DMS79 treated with DMSO at 0.1 percent for 48 hours (cell line): ENCODE results near the gene GALNT18.

ENCODE experiments used
- DNase-seq: peaks from one replicate; lab custom pipeline; 2025; lab: John Stamatoyannopoulos, UW

Gene GALNT18

GRCh38 chr11:11349106-11349825 is 272.5 kb downstream of the GALNT18 start:
- DNase-seq = no peak

GRCh38 chr11:11348303-11348702 is 273.5 kb downstream of the GALNT18 start:
- DNase-seq = no peak

- DNase-seq = peak; percentile 92
These were observed 274.2 kb downstream of the GALNT18 start for GRCh38 chr11:11347592-11347991.

- peak; percentile 97 for DNase-seq
These were observed 275.5 kb downstream of the GALNT18 start for GRCh38 chr11:11346303-11346702.

- DNase-seq = peak; percentile 47
These were observed 276.7 kb downstream of the GALNT18 start for GRCh38 chr11:11345099-11345498.

GRCh38 chr11:11344045-11344444 is 277.8 kb downstream of the GALNT18 start:
- DNase-seq = no peak

GRCh38 chr11:11338304-11338703 is 283.5 kb downstream of the GALNT18 start:
- DNase-seq = no peak

- no peak for DNase-seq
These were observed 285.1 kb downstream of the GALNT18 start for GRCh38 chr11:11336664-11337063.

GRCh38 chr11:11335043-11335442 is 286.8 kb downstream of the GALNT18 start:
- DNase-seq = no peak

GRCh38 chr11:11334607-11335006 is 287.2 kb downstream of the GALNT18 start:
- no peak for DNase-seq

- DNase-seq = no peak
These were observed 289.6 kb downstream of the GALNT18 start for GRCh38 chr11:11332141-11332710.

- DNase-seq = no peak
These were observed 292.6 kb downstream of the GALNT18 start for GRCh38 chr11:11329062-11329806.

- DNase-seq = no peak
These were observed 297.7 kb downstream of the GALNT18 start for GRCh38 chr11:11324090-11324489.

- DNase-seq = no peak
These were observed 299.7 kb downstream of the GALNT18 start for GRCh38 chr11:11322101-11322500.

- DNase-seq = no peak
These were observed 301.0 kb downstream of the GALNT18 start for GRCh38 chr11:11320825-11321224.

GRCh38 chr11:11318961-11319360 is 302.8 kb downstream of the GALNT18 start:
- DNase-seq = no peak

- DNase-seq = no peak
These were observed 303.3 kb downstream of the GALNT18 start for GRCh38 chr11:11318461-11318860.

- DNase-seq = no peak
These were observed 305.1 kb downstream of the GALNT18 start for GRCh38 chr11:11316651-11317230.

GRCh38 chr11:11313902-11314692 is 307.7 kb downstream of the GALNT18 start:
- no peak for DNase-seq

- no peak for DNase-seq
These were observed 308.4 kb downstream of the GALNT18 start for GRCh38 chr11:11313426-11313825.

- DNase-seq = no peak
These were observed 309.1 kb downstream of the GALNT18 start for GRCh38 chr11:11312738-11313137.

- DNase-seq = no peak
These were observed 310.6 kb downstream of the GALNT18 start for GRCh38 chr11:11311169-11311568.
